GM19463 (cell line): ENCODE data around the gene EFCAB13.
"Not testable (repeated sequence)": the region's sequence is repeated elsewhere in the genome, so short reads cannot be mapped to it uniquely, and the experiment has no call there.

ENCODE experiments used
- ATAC-seq: cut with Tn5 transposase; IDR thresholded peaks from one replicate; pipeline ENCODE4 v1.9.1; 2021; ENCODE audit warnings: mild to moderate bottlenecking, moderate library complexity; ENCODE audit not compliant: unreplicated experiment

Gene EFCAB13

GRCh38 chr17:47413872-47414271 lies 90.1 kb downstream of the EFCAB13 start:
- ATAC-seq = no peak

- no peak for ATAC-seq
Observed at GRCh38 chr17:47414612-47415011, 90.9 kb downstream of the EFCAB13 start.

- no peak for ATAC-seq
Observed at GRCh38 chr17:47423406-47424295, 99.9 kb downstream of the EFCAB13 start.

- ATAC-seq = not testable (repeated sequence)
Observed at GRCh38 chr17:47425233-47425632, 101.5 kb downstream of the EFCAB13 start.

- not testable (repeated sequence) for ATAC-seq
Observed at GRCh38 chr17:47425887-47426635, 102.3 kb downstream of the EFCAB13 start.

GRCh38 chr17:47427985-47428384 lies 104.2 kb downstream of the EFCAB13 start:
- no peak for ATAC-seq

GRCh38 chr17:47432240-47432639 lies 108.5 kb downstream of the EFCAB13 start:
- ATAC-seq = not testable (repeated sequence)

- ATAC-seq = no peak
Observed at GRCh38 chr17:47465165-47465564, 141.4 kb downstream of the EFCAB13 start.

- ATAC-seq = not testable (repeated sequence)
Observed at GRCh38 chr17:47466976-47467375, 143.2 kb downstream of the EFCAB13 start.

GRCh38 chr17:47470836-47471235 lies 147.1 kb downstream of the EFCAB13 start:
- no peak for ATAC-seq

GRCh38 chr17:47472073-47472472 lies 148.3 kb downstream of the EFCAB13 start:
- ATAC-seq = not testable (repeated sequence)
